SKM-1 (cell line): ENCODE results near the gene TPSD1.
"Not testable (repeated sequence)": the region's sequence is repeated elsewhere in the genome, so short reads cannot be mapped to it uniquely, and the experiment has no call there.

ENCODE experiments used
- DNase-seq: peaks from one replicate; lab custom pipeline; 2025; ENCODE audit not compliant: unreplicated experiment; lab: John Stamatoyannopoulos, UW

The TPSD1 gene

DNA sequence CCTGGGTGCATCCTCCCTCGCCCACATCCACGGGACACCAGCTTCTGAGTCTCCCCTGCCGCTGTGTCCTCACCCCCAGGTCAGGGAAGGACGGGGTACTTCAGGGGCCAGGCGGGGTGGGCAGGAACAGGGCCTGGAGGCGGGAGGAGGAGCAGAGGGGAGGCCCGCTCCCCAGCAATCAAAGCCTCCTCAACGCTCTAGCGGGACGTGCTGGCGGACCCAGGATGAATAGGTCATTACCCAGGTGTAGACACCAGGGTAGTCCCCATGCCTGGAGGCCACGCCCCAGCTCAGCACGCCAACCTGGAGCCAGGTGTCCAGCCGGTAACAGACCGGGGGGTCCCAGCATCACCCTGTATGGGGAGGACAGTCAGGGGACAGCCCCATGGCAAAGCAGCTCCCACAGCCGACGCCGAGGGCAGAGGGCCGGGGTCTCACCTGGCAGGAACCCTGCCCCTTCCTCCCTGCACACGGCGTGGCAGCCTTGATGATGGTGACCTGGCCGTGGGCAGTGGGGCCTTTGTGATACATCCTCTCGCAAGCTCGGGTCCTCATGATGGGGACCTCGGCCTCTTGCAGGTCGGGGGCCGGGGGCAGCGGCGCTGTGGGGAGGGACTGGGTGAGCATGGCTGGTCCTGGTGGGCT is 24.2 kb downstream of the TPSD1 start:
- DNase-seq: no peak

DNA sequence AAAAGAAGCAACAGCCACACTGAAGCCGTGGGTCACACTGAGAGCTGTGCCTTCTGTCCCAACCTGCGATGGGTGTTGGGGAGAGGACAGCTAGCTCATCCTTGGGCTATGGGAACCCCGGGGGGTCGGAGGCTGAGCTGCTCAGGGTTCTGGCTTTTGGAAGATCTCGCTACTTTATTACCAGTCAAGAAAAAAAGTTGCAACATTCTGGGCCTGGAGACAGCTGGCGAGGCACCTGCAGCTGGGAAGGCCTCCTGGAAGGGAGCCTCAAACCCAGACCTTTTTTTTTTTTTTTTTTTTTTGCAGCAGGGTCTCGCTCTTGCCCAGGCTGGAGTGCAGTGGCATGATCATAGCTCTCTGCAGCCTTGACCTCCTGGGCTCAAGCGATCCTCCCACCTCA is 24.9 kb downstream of the TPSD1 start:
- DNase-seq: no peak

DNA sequence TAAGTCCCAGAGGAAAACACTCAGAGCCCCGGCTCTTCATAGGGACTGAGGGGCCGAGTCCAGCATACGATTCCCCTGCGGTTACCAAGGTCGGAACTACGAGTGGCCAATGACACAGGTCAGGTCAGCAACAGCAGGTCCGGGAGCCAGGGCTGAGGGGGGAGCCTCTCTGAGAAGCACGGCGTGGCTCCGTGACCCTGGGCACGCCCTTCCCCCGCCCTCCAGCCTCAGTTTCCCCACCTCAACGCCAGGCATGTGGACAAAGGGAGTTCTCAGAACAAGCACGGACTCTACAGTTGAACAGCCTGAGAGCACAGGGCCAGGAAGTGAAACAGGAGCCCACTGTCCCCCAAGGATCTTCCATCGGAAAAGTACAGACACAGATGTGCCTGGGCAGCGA is 25.6 kb downstream of the TPSD1 start:
- DNase-seq: no peak

DNA sequence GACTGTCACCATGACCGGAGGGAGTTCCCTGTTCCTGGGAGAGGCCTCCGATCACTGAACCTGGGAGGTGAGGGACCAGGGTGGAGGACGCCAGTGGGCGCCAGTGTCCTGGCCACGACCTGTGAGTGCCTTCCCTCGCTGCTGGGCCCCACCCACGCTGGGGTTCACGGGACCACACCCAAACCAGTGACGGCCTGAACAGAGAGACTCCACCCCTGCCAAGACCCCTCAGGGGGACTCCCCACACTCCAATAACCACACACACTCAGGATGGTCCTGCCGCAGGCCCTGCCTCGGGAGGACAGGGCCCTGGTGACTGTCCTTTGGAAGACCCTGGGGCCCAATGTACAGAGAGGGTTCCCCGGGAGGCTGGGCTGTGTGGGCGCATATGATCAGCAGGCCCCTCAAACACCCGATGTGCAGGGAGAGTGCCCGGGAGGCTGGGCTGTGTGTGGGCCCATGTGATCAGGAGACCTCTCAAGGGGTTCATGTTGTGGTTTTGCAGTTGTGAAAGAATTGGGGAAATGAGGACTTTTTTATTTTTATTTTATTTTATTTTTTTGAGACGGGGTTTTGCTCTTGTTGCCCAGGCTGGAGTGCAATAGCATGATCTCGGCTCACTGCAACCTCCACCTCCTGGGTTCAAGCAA is 26.6 kb downstream of the TPSD1 start:
- no peak for DNase-seq

DNA sequence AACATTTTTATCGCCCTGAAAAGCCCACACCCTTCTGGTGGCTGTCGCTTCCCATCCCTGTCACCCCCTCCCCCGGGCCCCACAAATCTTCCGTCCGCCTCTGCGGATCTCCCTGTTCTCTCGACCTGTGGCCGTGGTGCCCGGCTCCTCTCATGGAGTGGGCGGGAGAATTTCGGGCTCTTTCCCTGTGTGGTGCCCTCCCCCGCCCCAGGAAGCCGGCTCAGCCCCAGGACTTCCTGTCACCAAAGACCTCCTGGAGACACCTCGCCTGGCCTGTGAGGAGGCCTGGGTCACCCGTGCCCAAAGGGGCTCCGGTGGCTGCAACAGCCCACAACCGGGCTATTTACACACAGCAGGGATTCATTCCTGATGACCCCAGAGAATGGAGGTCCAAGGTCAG is 27.4 kb downstream of the TPSD1 start:
- no peak for DNase-seq

DNA sequence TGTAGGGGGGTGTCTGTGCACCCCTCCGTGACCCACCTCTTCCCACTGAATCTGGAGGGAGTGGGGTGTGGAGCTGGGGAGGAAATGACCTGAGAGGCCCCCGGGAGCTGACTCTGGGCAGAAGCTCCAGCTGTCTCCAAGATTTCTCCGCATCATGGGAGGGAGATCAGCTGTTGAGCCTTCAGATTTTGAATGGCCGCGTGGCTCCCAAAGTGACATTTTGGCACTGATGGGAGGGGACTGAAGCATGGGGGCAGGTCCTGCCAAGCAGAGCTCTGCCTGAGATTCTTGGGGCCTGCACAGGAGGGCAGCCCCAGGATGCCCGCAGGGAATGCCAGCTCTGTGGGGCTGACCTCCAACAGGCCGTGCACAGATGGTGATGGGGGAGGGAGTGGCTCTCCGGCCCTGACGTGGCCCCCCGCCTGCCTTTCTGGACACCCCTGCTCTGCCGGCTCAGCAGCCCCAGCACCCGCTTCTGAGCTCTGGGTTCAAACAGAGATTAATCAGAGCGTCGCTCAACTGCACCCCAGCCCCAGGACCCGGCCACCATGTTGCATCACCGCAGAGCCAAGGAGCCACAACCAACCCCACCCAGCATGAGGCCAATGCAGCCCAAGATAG is 28.2 kb downstream of the TPSD1 start:
- DNase-seq: no peak

DNA sequence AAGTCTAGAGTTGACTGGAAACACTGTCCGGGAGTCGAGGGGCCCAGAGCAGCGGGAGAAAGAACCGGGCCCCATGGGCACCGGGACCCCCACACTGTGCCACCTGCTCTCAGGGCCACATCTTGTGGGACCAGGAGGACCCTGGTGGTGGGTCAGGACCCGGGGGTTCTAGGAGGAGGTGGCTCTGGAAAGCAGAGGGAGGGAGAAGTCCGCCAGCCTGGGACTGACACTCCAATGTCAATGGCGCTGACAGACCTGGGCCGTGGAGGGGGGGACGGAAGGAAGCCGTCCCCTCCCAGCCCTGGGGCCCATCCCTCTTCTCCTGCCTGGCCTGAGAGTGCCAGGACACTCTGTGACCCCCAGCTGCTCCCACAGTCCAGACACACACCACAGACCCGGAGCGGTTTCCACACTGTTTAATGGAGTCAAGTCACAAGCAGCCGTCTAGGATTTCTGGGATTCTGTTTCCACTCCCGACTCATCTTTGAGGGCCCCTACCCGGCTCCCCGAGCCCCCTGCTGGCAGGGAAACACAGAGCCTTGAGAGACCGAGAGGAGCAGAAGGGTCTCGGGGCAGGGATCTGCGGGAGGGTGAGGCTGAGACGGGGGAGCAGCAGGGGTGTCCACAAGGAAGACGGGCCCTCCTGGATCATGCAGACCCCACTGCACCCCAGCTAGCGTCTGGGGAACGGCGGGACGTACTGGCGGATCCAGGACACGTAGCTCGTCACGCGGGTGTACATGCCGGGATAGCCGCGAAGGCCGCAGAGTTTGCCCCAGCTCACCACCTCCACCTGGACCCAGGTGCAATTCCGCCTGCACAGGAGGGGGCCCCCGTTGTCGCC is 30.0 kb downstream of the TPSD1 start:
- no peak for DNase-seq

DNA sequence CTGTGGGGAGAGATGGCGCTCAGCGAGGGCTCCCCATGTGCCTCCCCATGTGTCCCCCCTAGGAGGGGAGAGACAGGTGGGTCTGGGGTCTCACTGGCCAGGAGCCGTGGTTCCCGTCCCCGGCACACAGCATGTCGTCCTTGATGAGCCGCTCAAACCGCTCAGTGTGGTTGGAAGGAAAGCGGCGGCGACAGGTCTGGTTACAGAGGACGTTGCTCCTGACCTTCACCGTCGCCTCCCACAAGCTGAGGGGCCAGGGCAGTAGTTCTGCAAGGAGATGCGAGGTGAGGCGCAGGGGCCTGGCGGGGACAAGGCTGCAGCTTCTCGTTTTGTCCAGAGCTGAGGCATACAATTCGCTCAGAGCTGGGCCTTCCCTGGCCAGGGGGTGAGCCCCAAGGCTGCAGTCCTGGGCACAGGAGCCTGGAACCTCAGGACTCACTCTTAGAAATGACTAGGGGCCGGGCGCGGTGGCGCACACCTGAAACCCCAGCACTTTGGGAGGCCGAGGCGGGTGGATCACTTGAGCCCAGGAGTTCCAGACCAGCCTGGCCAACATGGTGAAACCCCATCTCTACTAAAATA is 30.7 kb downstream of the TPSD1 start:
- no peak for DNase-seq

DNA sequence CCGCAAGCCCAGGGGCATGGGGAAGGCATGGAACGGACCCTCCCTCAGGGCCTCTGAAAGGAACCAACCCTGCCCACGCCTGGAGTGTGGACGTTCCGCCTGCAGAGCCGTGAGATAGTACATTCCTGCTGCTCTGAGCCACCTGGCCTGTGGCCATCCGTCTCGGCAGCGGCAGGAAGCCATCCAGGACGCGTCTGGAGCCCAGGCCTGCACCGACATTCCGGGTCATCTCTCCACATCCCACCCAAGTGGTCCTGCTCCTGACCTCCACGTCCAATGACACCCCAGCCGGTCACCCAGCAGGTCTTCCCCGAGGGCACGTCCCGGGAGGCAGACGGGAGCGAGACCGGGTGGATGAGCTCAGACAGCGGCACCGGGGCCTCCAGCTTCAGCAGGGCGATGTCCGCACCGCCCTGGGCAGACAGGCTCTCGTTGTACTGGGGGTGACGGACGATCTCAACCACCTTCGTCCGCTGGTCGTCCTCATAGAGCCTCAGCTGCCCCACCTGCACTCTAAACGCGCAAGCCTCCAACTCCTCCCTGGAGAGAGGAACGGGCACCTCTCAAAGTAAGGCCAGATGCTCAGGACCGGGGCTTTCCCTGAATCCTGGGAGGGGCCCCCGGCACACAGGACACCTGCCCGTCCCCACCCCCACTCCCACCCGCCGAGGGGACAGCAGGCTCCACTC is 32.3 kb downstream of the TPSD1 start:
- no peak for DNase-seq

- DNase-seq: no peak
Measured at GRCh38 chr16:1288813-1289476, 33.1 kb downstream of the TPSD1 start.

DNA sequence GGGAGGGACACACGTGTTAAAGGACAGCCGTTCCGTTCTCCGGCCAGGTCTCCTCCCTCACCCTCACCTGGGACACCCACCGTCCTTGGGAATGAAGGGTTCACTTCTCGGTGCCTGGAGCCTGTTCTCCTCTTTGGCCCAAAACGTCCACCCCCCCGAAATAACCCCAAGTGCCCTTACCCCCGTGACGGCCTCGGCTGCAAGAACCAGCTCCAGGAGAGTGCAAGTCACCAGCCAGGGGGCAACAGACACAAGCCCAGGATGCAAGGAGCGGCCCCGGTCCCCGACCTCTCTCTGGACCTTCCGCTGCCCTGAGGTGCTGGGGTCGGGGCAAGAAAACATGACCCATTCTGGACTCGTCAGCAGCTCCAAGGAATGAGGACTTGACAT is 33.6 kb downstream of the TPSD1 start:
- DNase-seq: no peak

GRCh38 chr16:1290063-1290501 is 34.2 kb downstream of the TPSD1 start:
- DNase-seq: peak; percentile 43

DNA sequence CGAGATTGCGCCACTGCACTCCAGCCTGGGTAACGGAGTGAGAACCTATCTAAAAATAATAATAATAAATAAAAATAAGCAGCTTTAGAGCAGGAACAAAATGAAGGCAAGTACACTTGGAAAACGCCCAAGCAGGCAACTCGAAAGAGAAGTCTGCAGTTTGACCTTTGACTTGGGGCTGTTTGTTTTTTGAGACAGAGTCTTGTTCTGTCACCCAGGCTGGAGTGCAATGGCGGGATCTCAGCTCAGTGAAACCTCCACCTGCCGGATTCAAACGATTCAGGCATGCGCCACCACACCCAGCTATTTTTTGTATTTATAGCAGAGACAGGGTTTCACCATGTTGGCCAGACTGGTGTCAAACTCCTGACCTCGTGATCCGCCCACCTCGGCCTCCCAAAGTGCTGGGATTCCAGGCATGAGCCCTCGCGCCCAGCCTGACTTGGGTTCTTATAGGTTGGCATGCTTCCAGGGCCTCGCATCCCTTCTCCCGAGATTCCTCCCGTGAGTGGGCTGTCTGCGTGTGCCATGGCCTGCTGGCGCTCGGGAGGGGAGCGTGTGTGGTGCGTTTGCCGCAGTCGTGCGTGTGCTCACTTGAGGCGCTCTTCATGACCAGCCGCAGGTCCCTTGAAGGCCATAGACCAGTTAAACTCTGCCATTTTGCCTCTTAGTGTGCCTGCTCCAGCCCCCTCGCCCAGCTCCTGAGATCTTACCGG is 35.1 kb downstream of the TPSD1 start:
- no peak for DNase-seq

DNA sequence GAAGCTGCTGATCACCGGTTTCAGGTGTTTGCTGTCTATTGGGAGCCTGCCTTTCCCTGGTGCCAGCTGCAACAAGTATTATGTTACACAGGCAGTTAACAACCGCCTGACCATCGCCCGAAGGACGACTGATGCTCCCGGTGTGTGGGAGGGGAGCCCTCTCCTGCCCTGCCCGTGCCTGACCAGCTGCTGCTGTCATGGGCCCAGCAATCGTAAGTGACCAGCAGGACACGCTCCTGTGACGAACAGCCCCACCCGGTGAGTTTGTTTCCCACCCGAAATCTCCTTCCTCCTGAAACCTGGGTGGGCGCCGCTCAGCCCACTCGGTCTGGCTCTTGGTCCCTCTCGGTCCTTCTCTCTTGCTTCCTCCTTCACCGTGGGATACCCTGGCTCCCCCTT is 35.7 kb downstream of the TPSD1 start:
- DNase-seq: no peak

DNA sequence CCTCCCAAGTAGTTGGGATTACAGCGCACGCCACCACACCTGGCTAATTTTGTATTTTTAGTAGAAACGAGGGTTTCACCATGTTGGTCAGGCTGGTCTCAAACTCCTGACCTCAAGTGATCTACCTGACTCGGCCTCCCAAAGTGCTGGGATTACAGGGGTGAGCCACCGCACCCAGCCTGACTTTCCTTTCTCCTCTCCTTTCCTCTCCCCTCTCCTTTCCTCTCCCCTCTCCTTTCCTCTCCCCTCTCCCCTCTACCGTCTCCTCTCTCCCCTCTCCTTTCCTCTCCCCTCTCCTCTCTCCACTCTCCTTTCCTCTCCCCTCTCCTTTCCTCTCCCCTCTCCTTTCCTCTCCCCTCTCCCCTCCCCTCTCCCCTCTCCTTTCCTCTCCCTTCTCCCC is 36.3 kb downstream of the TPSD1 start:
- DNase-seq: not testable (repeated sequence)

GRCh38 chr16:1292808-1293207 is 36.9 kb downstream of the TPSD1 start:
- DNase-seq: not testable (repeated sequence)

DNA sequence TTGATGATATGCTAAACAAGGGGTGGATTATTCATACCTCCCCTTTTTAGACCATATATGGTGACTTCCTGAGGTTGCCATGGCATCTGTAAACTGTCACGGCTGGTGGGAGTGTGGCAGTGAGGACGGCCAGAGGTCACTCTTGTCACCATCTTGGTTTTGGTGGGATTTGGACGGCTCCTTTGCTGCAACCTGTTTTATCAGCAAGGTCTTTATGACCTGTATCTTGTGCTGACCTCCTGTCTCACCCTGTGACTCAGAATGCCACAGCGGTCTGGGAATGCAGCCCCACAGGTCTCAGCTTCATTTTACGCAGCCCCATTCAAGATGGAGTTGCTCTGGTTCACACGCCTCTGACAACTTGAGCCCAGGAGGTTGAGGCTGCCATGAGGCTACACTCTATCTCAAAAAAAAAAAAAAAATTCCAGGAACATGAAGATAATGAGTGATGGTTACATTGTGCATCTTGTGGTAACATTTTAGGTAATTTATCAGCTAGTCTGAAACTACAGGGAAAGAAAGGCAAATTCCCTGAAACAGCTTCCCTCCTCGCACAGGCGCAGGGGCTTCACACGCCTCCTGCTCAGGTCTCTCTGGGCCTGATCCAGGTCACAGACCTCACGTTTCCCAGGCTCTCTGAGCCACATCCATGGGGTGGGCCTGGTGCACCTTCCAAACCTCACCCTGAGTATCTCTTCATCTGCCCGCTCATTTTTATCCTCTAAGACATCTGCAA is 38.2 kb downstream of the TPSD1 start:
- no peak for DNase-seq

- DNase-seq: no peak
Measured at GRCh38 chr16:1295465-1295864, 39.6 kb downstream of the TPSD1 start.

DNA sequence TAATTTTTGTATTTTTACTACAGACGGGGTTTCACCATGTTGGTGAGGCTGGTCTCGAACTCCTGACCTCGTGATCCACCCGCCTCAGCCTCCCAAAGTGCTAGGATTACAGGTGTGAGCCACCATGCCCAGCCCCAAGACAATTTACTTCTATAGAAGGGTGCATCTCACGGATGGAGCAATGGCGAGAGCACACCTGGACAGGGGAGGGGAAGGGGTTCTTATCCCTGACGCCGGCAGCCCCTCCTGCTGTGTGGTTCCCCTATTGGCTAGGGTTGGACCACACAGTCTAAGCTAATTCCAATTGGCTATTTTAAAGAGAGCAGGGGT is 40.8 kb downstream of the TPSD1 start:
- not testable (repeated sequence) for DNase-seq
